ENCODE results near the gene KCNH2. TPM values are rescaled to one million over a fixed set of nuclear protein-coding genes. Genes with fewer than 3 reads are reported as not detected.

The KCNH2 gene
- total and polyA plus RNA-seq, 2 of the 8 experiments (the other 6 are each of a cell fraction or from before 2014, with no cell fraction given): 8.0 to 15.0 TPM

DNA sequence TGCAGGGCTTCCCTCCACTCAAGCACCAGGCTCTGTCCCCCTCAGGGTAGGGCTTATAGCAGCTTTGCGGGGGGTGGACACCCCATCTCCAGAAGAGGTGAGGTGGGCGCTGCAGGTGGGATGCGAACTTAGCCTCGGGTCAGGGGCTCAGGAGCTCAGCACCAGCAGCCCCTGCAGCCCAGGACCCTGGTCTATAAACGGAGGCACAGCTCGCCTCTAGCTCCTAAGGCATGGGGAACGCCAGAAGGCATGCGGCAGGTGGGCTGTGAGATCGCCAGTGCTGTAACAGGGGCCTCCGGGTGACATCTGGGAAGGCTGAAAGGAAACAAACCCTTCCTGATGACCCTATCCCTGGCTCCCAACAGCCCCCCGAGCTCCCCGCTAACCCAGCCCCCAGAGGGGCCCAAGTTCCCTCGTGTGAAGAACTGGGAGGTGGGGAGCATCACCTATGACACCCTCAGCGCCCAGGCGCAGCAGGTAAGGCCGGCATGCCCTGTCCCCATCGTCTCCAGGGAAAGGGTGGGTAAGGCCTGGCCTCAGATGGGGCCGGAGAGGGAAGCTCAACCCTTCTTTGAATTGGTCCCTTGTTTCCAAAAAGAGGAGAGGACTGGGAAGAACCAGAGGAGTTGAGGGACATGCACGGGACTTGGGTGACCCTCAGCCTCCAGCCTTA lies 16.9 kb upstream of the KCNH2 start (continued):
- TF ChIP-seq, protein P1, sequence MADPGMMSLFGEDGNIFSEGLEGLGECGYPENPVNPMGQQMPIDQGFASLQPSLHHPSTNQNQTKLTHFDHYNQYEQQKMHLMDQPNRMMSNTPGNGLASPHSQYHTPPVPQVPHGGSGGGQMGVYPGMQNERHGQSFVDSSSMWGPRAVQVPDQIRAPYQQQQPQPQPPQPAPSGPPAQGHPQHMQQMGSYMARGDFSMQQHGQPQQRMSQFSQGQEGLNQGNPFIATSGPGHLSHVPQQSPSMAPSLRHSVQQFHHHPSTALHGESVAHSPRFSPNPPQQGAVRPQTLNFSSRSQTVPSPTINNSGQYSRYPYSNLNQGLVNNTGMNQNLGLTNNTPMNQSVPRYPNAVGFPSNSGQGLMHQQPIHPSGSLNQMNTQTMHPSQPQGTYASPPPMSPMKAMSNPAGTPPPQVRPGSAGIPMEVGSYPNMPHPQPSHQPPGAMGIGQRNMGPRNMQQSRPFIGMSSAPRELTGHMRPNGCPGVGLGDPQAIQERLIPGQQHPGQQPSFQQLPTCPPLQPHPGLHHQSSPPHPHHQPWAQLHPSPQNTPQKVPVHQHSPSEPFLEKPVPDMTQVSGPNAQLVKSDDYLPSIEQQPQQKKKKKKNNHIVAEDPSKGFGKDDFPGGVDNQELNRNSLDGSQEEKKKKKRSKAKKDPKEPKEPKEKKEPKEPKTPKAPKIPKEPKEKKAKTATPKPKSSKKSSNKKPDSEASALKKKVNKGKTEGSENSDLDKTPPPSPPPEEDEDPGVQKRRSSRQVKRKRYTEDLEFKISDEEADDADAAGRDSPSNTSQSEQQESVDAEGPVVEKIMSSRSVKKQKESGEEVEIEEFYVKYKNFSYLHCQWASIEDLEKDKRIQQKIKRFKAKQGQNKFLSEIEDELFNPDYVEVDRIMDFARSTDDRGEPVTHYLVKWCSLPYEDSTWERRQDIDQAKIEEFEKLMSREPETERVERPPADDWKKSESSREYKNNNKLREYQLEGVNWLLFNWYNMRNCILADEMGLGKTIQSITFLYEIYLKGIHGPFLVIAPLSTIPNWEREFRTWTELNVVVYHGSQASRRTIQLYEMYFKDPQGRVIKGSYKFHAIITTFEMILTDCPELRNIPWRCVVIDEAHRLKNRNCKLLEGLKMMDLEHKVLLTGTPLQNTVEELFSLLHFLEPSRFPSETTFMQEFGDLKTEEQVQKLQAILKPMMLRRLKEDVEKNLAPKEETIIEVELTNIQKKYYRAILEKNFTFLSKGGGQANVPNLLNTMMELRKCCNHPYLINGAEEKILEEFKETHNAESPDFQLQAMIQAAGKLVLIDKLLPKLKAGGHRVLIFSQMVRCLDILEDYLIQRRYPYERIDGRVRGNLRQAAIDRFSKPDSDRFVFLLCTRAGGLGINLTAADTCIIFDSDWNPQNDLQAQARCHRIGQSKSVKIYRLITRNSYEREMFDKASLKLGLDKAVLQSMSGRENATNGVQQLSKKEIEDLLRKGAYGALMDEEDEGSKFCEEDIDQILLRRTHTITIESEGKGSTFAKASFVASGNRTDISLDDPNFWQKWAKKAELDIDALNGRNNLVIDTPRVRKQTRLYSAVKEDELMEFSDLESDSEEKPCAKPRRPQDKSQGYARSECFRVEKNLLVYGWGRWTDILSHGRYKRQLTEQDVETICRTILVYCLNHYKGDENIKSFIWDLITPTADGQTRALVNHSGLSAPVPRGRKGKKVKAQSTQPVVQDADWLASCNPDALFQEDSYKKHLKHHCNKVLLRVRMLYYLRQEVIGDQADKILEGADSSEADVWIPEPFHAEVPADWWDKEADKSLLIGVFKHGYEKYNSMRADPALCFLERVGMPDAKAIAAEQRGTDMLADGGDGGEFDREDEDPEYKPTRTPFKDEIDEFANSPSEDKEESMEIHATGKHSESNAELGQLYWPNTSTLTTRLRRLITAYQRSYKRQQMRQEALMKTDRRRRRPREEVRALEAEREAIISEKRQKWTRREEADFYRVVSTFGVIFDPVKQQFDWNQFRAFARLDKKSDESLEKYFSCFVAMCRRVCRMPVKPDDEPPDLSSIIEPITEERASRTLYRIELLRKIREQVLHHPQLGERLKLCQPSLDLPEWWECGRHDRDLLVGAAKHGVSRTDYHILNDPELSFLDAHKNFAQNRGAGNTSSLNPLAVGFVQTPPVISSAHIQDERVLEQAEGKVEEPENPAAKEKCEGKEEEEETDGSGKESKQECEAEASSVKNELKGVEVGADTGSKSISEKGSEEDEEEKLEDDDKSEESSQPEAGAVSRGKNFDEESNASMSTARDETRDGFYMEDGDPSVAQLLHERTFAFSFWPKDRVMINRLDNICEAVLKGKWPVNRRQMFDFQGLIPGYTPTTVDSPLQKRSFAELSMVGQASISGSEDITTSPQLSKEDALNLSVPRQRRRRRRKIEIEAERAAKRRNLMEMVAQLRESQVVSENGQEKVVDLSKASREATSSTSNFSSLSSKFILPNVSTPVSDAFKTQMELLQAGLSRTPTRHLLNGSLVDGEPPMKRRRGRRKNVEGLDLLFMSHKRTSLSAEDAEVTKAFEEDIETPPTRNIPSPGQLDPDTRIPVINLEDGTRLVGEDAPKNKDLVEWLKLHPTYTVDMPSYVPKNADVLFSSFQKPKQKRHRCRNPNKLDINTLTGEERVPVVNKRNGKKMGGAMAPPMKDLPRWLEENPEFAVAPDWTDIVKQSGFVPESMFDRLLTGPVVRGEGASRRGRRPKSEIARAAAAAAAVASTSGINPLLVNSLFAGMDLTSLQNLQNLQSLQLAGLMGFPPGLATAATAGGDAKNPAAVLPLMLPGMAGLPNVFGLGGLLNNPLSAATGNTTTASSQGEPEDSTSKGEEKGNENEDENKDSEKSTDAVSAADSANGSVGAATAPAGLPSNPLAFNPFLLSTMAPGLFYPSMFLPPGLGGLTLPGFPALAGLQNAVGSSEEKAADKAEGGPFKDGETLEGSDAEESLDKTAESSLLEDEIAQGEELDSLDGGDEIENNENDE (IDR thresholded peaks at IDR 0.05; ENCODE audit: insufficient replicate concordance, low read length): no peak

Measured in H1 (cell line).